Common myeloid progenitor, CD34-positive (primary cell): ENCODE results near the gene CNNM2.
"Not testable (repeated sequence)": the region's sequence is repeated elsewhere in the genome, so short reads cannot be mapped to it uniquely, and the experiment has no call there.

Experiments
- CTCF ChIA-PET: fragments of 350-600 bp; sonication (Branson Sonifier 250); formaldehyde crosslinking; loops from one replicate; lab custom pipeline; 2021; ENCODE audit warnings: antibody characterized with exemption; lab: Charles Lee
- POLR2A ChIA-PET: fragments of 350-600 bp; sonication (Branson Sonifier 250); formaldehyde crosslinking; loops from one replicate; lab custom pipeline; 2021; ENCODE audit warnings: antibody characterized with exemption; lab: Charles Lee
- DNase-seq, 3 donors: peaks; one replicate each; pipeline versions ENCODE4 v3.0.0 to v3.0.0-alpha.2; 2013
- H3K27ac ChIP-seq, 2 experiments: 1 replicate in 1 of 2; 2 replicates in 1 of 2; pipeline ENCODE4 v1.7.0; 2013; ENCODE audit warnings: inconsistent platforms in 2 of 2, low read length in 2 of 2, mild to moderate bottlenecking in 2 of 2, low read depth in 1 of 2, moderate library complexity in 1 of 2; ENCODE audit not compliant: severe bottlenecking in 2 of 2, insufficient read depth in 1 of 2, poor library complexity in 1 of 2
- H3K27me3 ChIP-seq, 5 experiments: replicated peaks in 2 of 5; 1 replicate in 3 of 5; 2 replicates in 2 of 5; pipeline versions ENCODE4 v1.6.1 to v1.7.0; 2013; ENCODE audit warnings: low read length in 4 of 5, mild to moderate bottlenecking in 2 of 5, moderate library complexity in 2 of 5, inconsistent platforms in 1 of 5; ENCODE audit not compliant: insufficient read depth in 5 of 5, control insufficient read depth in 4 of 5
- H3K36me3 ChIP-seq, 4 experiments: 1 replicate in 2 of 4; 2 replicates in 2 of 4; pipeline versions ENCODE4 v1.6.1 to v1.7.0; 2013; ENCODE audit warnings: low read length in 3 of 4, control low read depth in 1 of 4, mild to moderate bottlenecking in 1 of 4; ENCODE audit not compliant: control insufficient read depth in 4 of 4, insufficient read depth in 4 of 4
- H3K4me1 ChIP-seq, 4 experiments: 1 replicate in 3 of 4; 2 replicates in 1 of 4; pipeline versions ENCODE4 v1.6.1 to v1.7.1; 2013; ENCODE audit warnings: low read length in 3 of 4, mild to moderate bottlenecking in 3 of 4, control low read depth in 1 of 4, inconsistent platforms in 1 of 4, moderate library complexity in 1 of 4; ENCODE audit not compliant: control insufficient read depth in 4 of 4, insufficient read depth in 4 of 4; ENCODE audit errors: control extremely low read depth in 1 of 4
- H3K4me3 ChIP-seq, 7 experiments: 1 replicate in 4 of 7; 2 replicates in 3 of 7; pipeline versions ENCODE4 v1.5.1 to v1.7.0; 2013; ENCODE audit warnings: mild to moderate bottlenecking in 7 of 7, low read length in 6 of 7, moderate library complexity in 6 of 7, inconsistent platforms in 2 of 7, low read depth in 2 of 7, control low read depth in 1 of 7; ENCODE audit not compliant: insufficient read depth in 4 of 7, control insufficient read depth in 1 of 7; ENCODE audit errors: extremely low read depth in 1 of 7
- H3K9me3 ChIP-seq, 5 experiments: 1 replicate in 4 of 5; 2 replicates in 1 of 5; pipeline versions ENCODE4 v1.6.1 to v1.7.1; 2013; ENCODE audit warnings: low read length in 4 of 5, mild to moderate bottlenecking in 2 of 5, inconsistent platforms in 1 of 5, low read depth in 1 of 5, moderate library complexity in 1 of 5; ENCODE audit not compliant: control insufficient read depth in 4 of 5, insufficient read depth in 2 of 5; ENCODE audit errors: control extremely low read depth in 1 of 5
- WGBS: methylation state at CpG from one replicate; pipeline ENCODE4 v1.1.5; 2013; ENCODE audit not compliant: insufficient coverage; 5-methylcytosine and 5-hydroxymethylcytosine counted together

Gene CNNM2

DNA sequence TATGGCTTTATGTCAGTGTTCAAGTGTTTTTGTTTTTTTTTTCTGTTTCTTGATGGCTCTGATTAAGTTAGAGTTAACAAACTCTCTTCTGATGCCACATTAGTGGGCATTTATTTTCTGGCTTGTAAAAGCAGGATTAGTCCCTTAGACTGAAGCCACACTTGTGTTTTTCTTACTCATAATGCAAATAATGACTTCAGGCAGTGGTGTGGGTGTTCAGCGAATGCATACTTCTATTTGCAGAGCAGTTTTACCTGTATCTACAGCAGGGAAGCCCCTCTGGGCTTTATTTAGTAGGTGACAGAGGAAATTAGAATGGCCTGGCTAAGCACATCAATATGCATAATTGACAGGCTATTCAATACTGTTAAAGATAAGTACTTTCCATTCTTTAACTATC, 79.9 kb downstream of the CNNM2 start:
- POLR2A ChIA-PET = no interaction called here
- no CpG with 5 or more reads among the region's 1 CpG for WGBS
- no peaks in the 10 kb centered on the region for H3K9me3 ChIP-seq
- H3K27ac ChIP-seq = no peak overlapping the region
- no peak for DNase-seq
- H3K4me3 ChIP-seq = no peak overlapping the region
- H3K4me1 ChIP-seq = peaks cover 0 to 7% (median 5%) of the 10 kb centered on the region in 4 experiments
- CTCF ChIA-PET = no interaction called here
- H3K36me3 ChIP-seq = no peaks in the 10 kb centered on the region
- H3K27me3 ChIP-seq = no peaks in the 10 kb centered on the region

DNA sequence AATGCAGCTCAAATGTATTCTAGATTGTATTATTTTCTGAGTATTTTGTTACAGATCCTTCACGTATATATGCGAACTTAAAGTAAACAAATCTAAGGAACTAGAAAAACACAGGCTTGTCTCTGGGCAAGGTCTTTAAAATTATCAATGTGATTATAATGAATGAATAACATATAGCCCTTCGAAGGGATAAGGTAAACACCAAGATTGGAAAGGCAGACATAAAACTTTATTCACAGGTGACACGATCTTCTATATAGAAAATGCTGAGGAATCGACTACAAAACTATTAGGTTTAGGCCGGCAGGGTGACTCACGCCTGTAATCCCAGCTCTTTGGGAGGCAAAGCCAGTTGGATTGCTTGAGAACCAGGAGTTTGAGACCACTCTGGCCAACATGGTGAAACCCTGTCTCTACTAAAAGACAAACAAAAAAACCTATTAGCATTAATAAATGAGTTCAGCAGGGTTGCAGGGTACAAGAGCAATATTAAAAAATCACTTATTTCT, 80.4 kb downstream of the CNNM2 start:
- Histone ChIP-seq H3K4me1 (peaks cover 0 to 7% (median 5%) of the 10 kb centered on the region in 4 experiments), H3K4me3 (no peak overlapping the region), H3K27me3 (no peaks in the 10 kb centered on the region), H3K36me3 (no peaks in the 10 kb centered on the region), H3K27ac (no peak overlapping the region), H3K9me3 (no peaks in the 10 kb centered on the region)
- DNase-seq = no peak
- ChIA-PET CTCF (no interaction called here), POLR2A (interaction anchor here (0.6 kb wide), 1 partner anchor 12 kb away, joined by 4 read pairs; no protein-coding TSS in a partner anchor)
- WGBS = 100% methylated on average over 5 of the region's 7 CpGs

DNA sequence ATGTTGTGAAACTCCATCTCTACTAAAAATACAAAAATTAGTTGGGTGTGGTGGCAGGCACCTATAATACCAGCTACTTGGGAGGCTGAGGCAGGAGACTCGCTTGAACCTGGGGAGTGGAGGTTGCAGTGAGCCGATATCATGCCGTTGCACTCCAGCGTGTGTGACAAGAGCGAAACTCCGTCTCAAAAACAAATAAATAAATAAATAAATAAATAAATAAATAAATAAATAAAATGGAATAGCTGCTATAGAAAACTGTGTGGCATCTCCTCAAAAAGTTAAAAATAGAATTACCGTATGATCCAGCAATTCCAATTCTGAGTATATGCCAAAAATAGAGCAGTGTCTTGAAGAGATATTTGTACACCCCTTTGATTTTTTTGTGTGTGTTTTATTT, 82.0 kb downstream of the CNNM2 start:
- H3K36me3 ChIP-seq, H3K4me3 ChIP-seq, H3K27me3 ChIP-seq, H3K27ac ChIP-seq, H3K9me3 ChIP-seq, H3K4me1 ChIP-seq, DNase-seq, POLR2A ChIA-PET: not testable (repeated sequence)
- WGBS = 100% methylated on average over 1 of the region's 7 CpGs
- CTCF ChIA-PET = interaction anchor here (1.3 kb wide), 1 partner anchor 40 kb away, joined by 3 read pairs; no protein-coding TSS in a partner anchor

DNA sequence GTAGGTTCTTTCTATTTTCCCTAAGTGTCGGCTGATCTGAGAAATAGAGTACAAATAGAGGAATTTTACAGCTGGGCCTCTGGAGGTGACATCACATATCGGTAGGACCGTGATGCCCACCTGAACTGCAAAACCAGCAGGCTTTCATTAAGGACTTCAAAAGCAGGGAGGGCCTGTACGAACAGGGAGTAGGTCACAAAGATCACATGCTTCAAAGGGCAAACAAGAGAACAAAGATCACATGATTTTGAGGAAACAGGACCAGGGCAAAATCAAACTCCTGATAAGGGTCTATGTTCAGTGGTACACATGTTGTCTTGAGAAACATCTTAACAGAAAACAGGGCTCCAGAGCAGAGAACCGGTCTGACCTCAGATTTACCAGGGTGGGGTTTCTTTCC, 88.9 kb downstream of the CNNM2 start:
- H3K4me3 ChIP-seq = no peak overlapping the region
- no peak overlapping the region for H3K27ac ChIP-seq
- no peaks in the 10 kb centered on the region for H3K27me3 ChIP-seq
- H3K4me1 ChIP-seq = no peaks in the 10 kb centered on the region
- CTCF ChIA-PET = no interaction called here
- peak in 2 of 3 donors; percentile 7 to 11 for DNase-seq
- no peaks in the 10 kb centered on the region for H3K36me3 ChIP-seq
- H3K9me3 ChIP-seq = peaks cover 0 to 9% (median 7%) of the 10 kb centered on the region in 5 experiments
- 100% methylated on average over 5 of the region's 5 CpGs for WGBS
- POLR2A ChIA-PET = no interaction called here

DNA sequence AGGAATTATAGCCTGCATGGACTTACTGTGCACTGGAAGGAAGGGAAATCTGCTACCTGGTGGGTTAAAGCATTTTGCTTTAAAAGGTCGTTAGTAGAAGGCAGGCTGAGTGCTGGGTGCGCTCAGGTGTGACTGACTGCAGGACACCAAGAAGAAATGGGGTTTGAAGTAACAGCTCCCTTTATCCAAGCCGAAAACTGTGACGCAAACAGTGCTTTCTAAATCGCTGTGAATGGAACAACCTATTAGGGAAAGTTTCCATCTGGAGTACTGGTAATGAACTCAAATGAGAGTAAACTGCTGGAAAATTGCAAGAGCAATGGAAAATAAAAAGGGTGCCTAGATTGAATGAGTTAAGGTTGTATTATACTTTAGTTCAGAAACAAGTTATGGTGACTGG, 95.3 kb downstream of the CNNM2 start:
- 92% methylated on average over 5 of the region's 5 CpGs for WGBS
- H3K36me3 ChIP-seq = no peaks in the 10 kb centered on the region
- H3K4me3 ChIP-seq = no peak overlapping the region
- no peaks in the 10 kb centered on the region for H3K4me1 ChIP-seq
- H3K27me3 ChIP-seq = no peaks in the 10 kb centered on the region
- H3K27ac ChIP-seq = no peak overlapping the region
- H3K9me3 ChIP-seq = no peaks in the 10 kb centered on the region
- no peak for DNase-seq
- POLR2A ChIA-PET = no interaction called here
- CTCF ChIA-PET = no interaction called here

DNA sequence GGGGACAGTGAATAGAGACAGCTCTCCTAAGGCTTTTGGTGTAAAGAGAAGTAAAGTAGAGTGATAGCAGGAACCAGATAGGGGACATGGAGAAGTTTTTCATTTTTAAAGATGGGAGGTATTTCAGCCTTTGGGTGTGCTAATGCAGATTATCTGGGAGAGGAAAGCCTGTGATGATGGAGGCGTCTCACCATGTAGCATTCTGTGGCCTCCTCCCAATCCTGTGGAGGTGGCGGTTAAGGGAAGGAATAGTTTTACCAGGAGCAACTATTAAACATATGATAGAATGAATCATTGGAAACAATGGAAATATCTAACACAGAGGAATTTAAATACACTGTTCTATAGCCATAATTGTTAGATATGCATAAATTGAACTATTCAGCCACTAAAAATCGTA, 101.3 kb downstream of the CNNM2 start:
- Histone ChIP-seq H3K4me1 (no peaks in the 10 kb centered on the region), H3K9me3 (no peaks in the 10 kb centered on the region), H3K36me3 (no peaks in the 10 kb centered on the region), H3K27me3 (peaks cover 0 to 1% (median 0%) of the 10 kb centered on the region in 5 experiments), H3K4me3 (no peak overlapping the region), H3K27ac (no peak overlapping the region)
- CTCF ChIA-PET = no interaction called here
- no CpG with 5 or more reads among the region's 3 CpGs for WGBS
- POLR2A ChIA-PET = no interaction called here
- DNase-seq = no peak

DNA sequence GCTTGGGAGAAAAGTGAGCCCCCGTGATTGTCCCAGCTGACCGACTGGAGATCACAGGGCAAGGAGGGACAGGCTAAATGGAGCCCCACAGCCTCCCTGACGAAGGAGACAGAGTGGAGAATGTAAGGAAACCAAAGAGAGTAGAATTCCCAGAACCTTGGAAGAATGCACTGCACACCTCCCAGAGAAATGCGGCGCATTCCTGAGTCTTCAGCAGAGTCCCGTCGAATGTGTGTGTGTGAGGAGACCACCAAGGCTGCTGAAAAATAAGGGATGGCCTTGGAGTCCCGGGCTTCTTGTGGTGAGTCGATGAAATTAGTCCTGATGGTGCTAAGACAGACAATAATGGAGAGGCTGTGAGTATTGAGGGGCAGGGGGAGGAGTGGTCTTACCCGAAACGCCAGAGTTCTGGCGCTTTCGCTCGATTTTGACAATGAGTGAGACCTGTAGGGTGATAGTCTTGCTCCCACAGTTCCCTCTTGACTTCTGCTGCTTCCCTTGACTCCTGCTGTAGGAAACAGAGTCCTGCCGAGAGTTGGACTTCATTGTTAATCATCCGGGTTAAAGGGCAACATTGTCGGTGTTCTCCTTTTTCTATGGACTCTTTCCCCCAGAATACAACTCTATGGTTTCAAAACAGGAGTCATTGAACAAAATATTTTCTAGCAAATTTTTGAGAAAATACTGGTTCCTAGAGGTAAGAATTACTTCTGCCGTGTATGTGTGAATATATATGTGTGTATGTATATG, 103.2 kb downstream of the CNNM2 start:
- POLR2A ChIA-PET = no interaction called here
- Histone ChIP-seq H3K27me3 (peaks cover 0 to 1% (median 0%) of the 10 kb centered on the region in 5 experiments), H3K9me3 (no peaks in the 10 kb centered on the region), H3K4me3 (no peak overlapping the region), H3K27ac (no peak overlapping the region), H3K4me1 (no peaks in the 10 kb centered on the region), H3K36me3 (no peaks in the 10 kb centered on the region)
- WGBS = 96% methylated on average over 14 of the region's 18 CpGs
- CTCF ChIA-PET = no interaction called here
- no peak for DNase-seq
